Gastroesophageal sphincter (tissue), 3 donors: ENCODE measurements around the gene PGRMC2.

Experiments
- EP300 ChIP-seq: sonication (generic); formaldehyde crosslinking; IDR thresholded peaks from one replicate; pipeline ENCODE4 v1.6.1; 2017; ENCODE audit warnings: antibody characterized with exemption, mild to moderate bottlenecking
- POLR2A ChIP-seq, 2 donors: fragments of 450-650 bp; IDR thresholded peaks; one replicate each; pipeline ENCODE4 v1.6.1; 2017; ENCODE audit warnings: antibody characterized with exemption in 2 of 2, mild to moderate bottlenecking in 2 of 2, moderate library complexity in 1 of 2
- POLR2AphosphoS5 ChIP-seq: sonication (generic); formaldehyde crosslinking; IDR thresholded peaks from one replicate; pipeline ENCODE4 v1.6.1; 2017; ENCODE audit warnings: antibody characterized with exemption
- TF ChIP-seq, protein P1 (sequence below), 4 experiments: fragments of 200-600 bp in 2 of 4; fragments of 450-650 bp in 2 of 4; sonication (generic) in 1 of 4; IDR thresholded peaks; one replicate each; pipeline ENCODE4 v1.5.1; 2017 to 2019; ENCODE audit warnings: antibody characterized with exemption in 4 of 4, mild to moderate bottlenecking in 2 of 4, moderate library complexity in 2 of 4

- TF ChIP-seq, protein P1, sequence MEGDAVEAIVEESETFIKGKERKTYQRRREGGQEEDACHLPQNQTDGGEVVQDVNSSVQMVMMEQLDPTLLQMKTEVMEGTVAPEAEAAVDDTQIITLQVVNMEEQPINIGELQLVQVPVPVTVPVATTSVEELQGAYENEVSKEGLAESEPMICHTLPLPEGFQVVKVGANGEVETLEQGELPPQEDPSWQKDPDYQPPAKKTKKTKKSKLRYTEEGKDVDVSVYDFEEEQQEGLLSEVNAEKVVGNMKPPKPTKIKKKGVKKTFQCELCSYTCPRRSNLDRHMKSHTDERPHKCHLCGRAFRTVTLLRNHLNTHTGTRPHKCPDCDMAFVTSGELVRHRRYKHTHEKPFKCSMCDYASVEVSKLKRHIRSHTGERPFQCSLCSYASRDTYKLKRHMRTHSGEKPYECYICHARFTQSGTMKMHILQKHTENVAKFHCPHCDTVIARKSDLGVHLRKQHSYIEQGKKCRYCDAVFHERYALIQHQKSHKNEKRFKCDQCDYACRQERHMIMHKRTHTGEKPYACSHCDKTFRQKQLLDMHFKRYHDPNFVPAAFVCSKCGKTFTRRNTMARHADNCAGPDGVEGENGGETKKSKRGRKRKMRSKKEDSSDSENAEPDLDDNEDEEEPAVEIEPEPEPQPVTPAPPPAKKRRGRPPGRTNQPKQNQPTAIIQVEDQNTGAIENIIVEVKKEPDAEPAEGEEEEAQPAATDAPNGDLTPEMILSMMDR (IDR thresholded peaks at IDR 0.05): no peak
- no peak for TF ChIP-seq POLR2AphosphoS5
- no peak for TF ChIP-seq POLR2A (IDR thresholded peaks at IDR 0.05)
- no peak for TF ChIP-seq EP300
These were observed 7.9 kb downstream of the PGRMC2 start for GRCh38 chr4:128279624-128280225.
